A549 (cell line): ENCODE data around the gene TNFAIP8.

Experiments used
- CBX8 ChIP-seq: fragments of 200-600 bp; sonication (generic); IDR thresholded peaks from 2 replicates; pipeline ENCODE4 v1.6.1; 2016
- CEBPB ChIP-seq, 2 experiments: fragments of >200 bp in 1 of 2; sonication (Bioruptor Twin) in 1 of 2; formaldehyde crosslinking in 1 of 2; IDR thresholded peaks; 2 replicates each; pipeline ENCODE4 v1.6.1; 2012 to 2016
- EP300 ChIP-seq, 2 experiments: fragments of >200 bp; sonication (Bioruptor Twin); formaldehyde crosslinking; IDR thresholded peaks; 2 replicates in 1 of 2; 3 replicates in 1 of 2; pipeline ENCODE4 v1.6.1; 2016 to 2017
- FOSB ChIP-seq: fragments of 250-450 bp; sonication (Bioruptor Pico); IDR thresholded peaks from 2 replicates; pipeline ENCODE4 v1.5.0; 2020; ENCODE audit warnings: mild to moderate bottlenecking, moderate library complexity
- MAFK ChIP-seq: fragments of 450-650 bp; IDR thresholded peaks from 2 replicates; pipeline ENCODE4 v1.6.1; 2014; ENCODE audit not compliant: partially characterized antibody
- MAZ ChIP-seq: fragments of 150-350 bp; IDR thresholded peaks from 2 replicates; pipeline ENCODE4 v1.6.1; 2014; ENCODE audit warnings: antibody characterized with exemption, low read depth, low read length, borderline replicate concordance
- POLR2A ChIP-seq: IDR thresholded peaks from 2 replicates; pipeline ENCODE4 v1.6.1; 2012; ENCODE audit warnings: mild to moderate bottlenecking, low read length
- POLR2AphosphoS2 ChIP-seq: conservative IDR thresholded peaks from 2 replicates; pipeline ENCODE4 v1.6.1; 2012; ENCODE audit warnings: low read length, improper control_type of control experiment, inconsistent platforms
- RAD21 ChIP-seq, 2 experiments: fragments of >200 bp in 1 of 2; sonication (Bioruptor Twin) in 1 of 2; formaldehyde crosslinking in 1 of 2; IDR thresholded peaks in 1 of 2; conservative IDR thresholded peaks in 1 of 2; 2 replicates in 1 of 2; 3 replicates in 1 of 2; pipeline ENCODE4 v1.6.1; 2012 to 2018; ENCODE audit warnings: inconsistent platforms in 1 of 2
- RFX5 ChIP-seq: fragments of 450-650 bp; IDR thresholded peaks from 2 replicates; pipeline ENCODE4 v1.7.1; 2014; ENCODE audit warnings: antibody characterized with exemption, mild to moderate bottlenecking, moderate library complexity
- RNF2 ChIP-seq: fragments of 200-600 bp; sonication (generic); IDR thresholded peaks from 2 replicates; pipeline ENCODE4 v1.6.1; 2016; ENCODE audit warnings: low read depth, mild to moderate bottlenecking, antibody characterized with exemption, moderate library complexity, borderline replicate concordance
- TF ChIP-seq, protein P1 (sequence below): IDR thresholded peaks from 2 replicates; pipeline ENCODE4 v1.6.1; 2012
- TF ChIP-seq, protein P2 (sequence below): fragments of >200 bp; sonication (Bioruptor Twin); formaldehyde crosslinking; IDR thresholded peaks from 3 replicates; pipeline ENCODE4 v1.5.1; 2016
- TF ChIP-seq, protein P3 (sequence below): fragments of 150-350 bp; IDR thresholded peaks from 2 replicates; pipeline ENCODE4 v1.6.1; 2014; ENCODE audit warnings: low read depth, mild to moderate bottlenecking, low read length

DNA sequence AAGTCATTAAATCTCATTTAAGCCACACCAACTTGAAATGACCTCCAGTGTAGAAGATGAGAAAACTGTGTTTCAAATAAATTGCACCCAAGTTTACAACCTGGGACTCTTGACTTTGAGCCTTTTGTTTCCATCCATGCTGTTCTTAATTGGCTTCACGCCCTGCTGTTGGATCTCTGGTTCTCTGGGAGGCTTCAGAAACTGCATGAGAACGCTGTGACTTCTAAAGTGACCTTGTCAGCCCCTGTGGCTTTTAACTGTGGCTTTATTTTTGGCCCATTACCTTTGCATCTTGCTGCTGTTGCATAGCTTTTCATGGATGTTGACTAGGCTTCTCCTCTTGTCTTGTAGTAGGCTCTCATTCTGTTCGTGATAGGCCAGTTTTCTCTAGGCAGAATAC is 29.3 kb downstream of the TNFAIP8 start:
- TF ChIP-seq POLR2AphosphoS2: no peak
- no peak for TF ChIP-seq CEBPB (IDR thresholded peaks at IDR 0.05)
- TF ChIP-seq MAZ: no peak
- no peak for TF ChIP-seq POLR2A
- no peak for TF ChIP-seq EP300 (IDR thresholded peaks at IDR 0.05)
- no peak for TF ChIP-seq RFX5
- TF ChIP-seq MAFK: no peak
- TF ChIP-seq, protein P1, sequence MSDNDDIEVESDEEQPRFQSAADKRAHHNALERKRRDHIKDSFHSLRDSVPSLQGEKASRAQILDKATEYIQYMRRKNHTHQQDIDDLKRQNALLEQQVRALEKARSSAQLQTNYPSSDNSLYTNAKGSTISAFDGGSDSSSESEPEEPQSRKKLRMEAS: no peak
- TF ChIP-seq, protein P2, sequence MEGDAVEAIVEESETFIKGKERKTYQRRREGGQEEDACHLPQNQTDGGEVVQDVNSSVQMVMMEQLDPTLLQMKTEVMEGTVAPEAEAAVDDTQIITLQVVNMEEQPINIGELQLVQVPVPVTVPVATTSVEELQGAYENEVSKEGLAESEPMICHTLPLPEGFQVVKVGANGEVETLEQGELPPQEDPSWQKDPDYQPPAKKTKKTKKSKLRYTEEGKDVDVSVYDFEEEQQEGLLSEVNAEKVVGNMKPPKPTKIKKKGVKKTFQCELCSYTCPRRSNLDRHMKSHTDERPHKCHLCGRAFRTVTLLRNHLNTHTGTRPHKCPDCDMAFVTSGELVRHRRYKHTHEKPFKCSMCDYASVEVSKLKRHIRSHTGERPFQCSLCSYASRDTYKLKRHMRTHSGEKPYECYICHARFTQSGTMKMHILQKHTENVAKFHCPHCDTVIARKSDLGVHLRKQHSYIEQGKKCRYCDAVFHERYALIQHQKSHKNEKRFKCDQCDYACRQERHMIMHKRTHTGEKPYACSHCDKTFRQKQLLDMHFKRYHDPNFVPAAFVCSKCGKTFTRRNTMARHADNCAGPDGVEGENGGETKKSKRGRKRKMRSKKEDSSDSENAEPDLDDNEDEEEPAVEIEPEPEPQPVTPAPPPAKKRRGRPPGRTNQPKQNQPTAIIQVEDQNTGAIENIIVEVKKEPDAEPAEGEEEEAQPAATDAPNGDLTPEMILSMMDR: no peak
- TF ChIP-seq CBX8: no peak
- TF ChIP-seq RNF2: no peak
- no peak for TF ChIP-seq RAD21 (conservative IDR thresholded peaks at IDR 0.05 in 1 of 2, IDR thresholded peaks at IDR 0.05 in 1 of 2)
- TF ChIP-seq FOSB: no peak
- TF ChIP-seq, protein P3, sequence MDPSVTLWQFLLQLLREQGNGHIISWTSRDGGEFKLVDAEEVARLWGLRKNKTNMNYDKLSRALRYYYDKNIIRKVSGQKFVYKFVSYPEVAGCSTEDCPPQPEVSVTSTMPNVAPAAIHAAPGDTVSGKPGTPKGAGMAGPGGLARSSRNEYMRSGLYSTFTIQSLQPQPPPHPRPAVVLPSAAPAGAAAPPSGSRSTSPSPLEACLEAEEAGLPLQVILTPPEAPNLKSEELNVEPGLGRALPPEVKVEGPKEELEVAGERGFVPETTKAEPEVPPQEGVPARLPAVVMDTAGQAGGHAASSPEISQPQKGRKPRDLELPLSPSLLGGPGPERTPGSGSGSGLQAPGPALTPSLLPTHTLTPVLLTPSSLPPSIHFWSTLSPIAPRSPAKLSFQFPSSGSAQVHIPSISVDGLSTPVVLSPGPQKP: no peak
